Tibial nerve (tissue), 4 donors: Measurements from ENCODE around the gene SUSD2. TPM values are rescaled to one million over a fixed set of nuclear protein-coding genes. Genes with fewer than 3 reads are reported as not detected.

Experiments
- DNase-seq, 2 donors: peaks; one replicate each; pipeline ENCODE4 v3.0.0-alpha.2; 2019; ENCODE audit warnings: low spot score in 2 of 2
- H3K27ac ChIP-seq, 4 donors: fragments of 200-600 bp; sonication (generic) in 3 of 4; one replicate each; pipeline ENCODE4 v1.5.1; 2017 to 2019; ENCODE audit warnings: mild to moderate bottlenecking in 1 of 4
- H3K27me3 ChIP-seq, 2 donors: fragments of 200-600 bp; sonication (generic) in 1 of 2; one replicate each; pipeline versions ENCODE4 v1.5.1 to v1.6.0; 2017 to 2019
- H3K36me3 ChIP-seq, 3 donors: fragments of 200-600 bp; sonication (generic); one replicate each; pipeline ENCODE4 v1.5.1; 2018 to 2019
- H3K4me1 ChIP-seq, 4 donors: fragments of 200-600 bp; sonication (generic) in 3 of 4; one replicate each; pipeline ENCODE4 v1.5.1; 2017 to 2019
- H3K4me3 ChIP-seq, 4 donors: fragments of 200-600 bp; sonication (generic) in 3 of 4; one replicate each; pipeline ENCODE4 v1.5.1; 2017 to 2019; ENCODE audit warnings: mild to moderate bottlenecking in 1 of 4, moderate library complexity in 1 of 4
- H3K9me3 ChIP-seq, 4 donors: fragments of 200-600 bp; sonication (generic) in 3 of 4; one replicate each; pipeline ENCODE4 v1.5.1; 2017 to 2019
- EP300 ChIP-seq, 2 donors: sonication (generic); formaldehyde crosslinking; IDR thresholded peaks; one replicate each; pipeline ENCODE4 v1.6.1; 2017; ENCODE audit warnings: antibody characterized with exemption in 2 of 2, mild to moderate bottlenecking in 1 of 2
- POLR2A ChIP-seq, 2 donors: fragments of 450-650 bp; IDR thresholded peaks; one replicate each; pipeline ENCODE4 v1.6.1; 2017; ENCODE audit warnings: antibody characterized with exemption in 2 of 2, mild to moderate bottlenecking in 2 of 2, moderate library complexity in 2 of 2
- WGBS, 2 donors: methylation state at CpG; one replicate each; pipeline ENCODE4 v1.1.5; 2018; 5-methylcytosine and 5-hydroxymethylcytosine counted together
- total RNA-seq, 4 donors: library from RNA; depleted of rRNA; stranded (reverse); fragments of >200 nt; gene quantifications; one replicate each; pipeline ENCODE4 v1.1.0, GENCODE V29; 2016
- TF ChIP-seq, protein P1 (sequence below), 5 experiments: fragments of 200-600 bp in 3 of 5; fragments of 450-650 bp in 2 of 5; sonication (generic) in 3 of 5; IDR thresholded peaks; one replicate each; pipeline ENCODE4 v1.5.1; 2016 to 2019; ENCODE audit warnings: antibody characterized with exemption in 5 of 5, mild to moderate bottlenecking in 3 of 5, moderate library complexity in 2 of 5

The SUSD2 gene
- total RNA-seq, 4 donors from 2014 or later = 9.0 to 9.6 (median 9.4) TPM

DNA sequence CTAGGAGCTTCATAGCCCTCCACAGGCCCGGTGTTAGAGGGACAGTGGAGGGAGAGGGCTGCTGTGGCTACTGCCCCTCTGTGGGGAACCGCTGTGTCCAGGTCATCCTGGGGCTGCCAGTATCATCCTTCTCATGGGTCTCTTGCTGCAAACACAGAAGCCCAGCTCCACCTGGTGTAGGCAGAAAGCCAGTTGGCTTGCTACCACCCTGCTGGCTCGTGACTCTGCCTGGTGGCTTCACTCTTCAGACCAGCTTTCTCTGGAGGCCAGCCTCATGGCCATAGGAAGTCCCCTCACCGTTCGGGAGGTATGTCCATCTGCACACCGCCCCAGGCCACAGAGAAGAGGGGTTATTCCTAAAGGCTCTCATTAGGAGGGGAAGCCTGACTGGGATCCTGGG is 19.4 kb upstream of the SUSD2 start:
- H3K36me3 ChIP-seq = peaks cover 0 to 34% (median 19%) of the 10 kb centered on the region in 3 donors
- no peak for TF ChIP-seq POLR2A (IDR thresholded peaks at IDR 0.05)
- TF ChIP-seq, protein P1, sequence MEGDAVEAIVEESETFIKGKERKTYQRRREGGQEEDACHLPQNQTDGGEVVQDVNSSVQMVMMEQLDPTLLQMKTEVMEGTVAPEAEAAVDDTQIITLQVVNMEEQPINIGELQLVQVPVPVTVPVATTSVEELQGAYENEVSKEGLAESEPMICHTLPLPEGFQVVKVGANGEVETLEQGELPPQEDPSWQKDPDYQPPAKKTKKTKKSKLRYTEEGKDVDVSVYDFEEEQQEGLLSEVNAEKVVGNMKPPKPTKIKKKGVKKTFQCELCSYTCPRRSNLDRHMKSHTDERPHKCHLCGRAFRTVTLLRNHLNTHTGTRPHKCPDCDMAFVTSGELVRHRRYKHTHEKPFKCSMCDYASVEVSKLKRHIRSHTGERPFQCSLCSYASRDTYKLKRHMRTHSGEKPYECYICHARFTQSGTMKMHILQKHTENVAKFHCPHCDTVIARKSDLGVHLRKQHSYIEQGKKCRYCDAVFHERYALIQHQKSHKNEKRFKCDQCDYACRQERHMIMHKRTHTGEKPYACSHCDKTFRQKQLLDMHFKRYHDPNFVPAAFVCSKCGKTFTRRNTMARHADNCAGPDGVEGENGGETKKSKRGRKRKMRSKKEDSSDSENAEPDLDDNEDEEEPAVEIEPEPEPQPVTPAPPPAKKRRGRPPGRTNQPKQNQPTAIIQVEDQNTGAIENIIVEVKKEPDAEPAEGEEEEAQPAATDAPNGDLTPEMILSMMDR (IDR thresholded peaks at IDR 0.05) = no peak
- no peak for TF ChIP-seq EP300 (IDR thresholded peaks at IDR 0.05)
- WGBS, 2 donors = 67 to 70% methylated on average over 5 to 6 of the region's 6 CpGs
- H3K27me3 ChIP-seq = no peaks in the 10 kb centered on the region
- H3K4me3 ChIP-seq = no peak overlapping the region
- no peak for DNase-seq
- H3K4me1 ChIP-seq = peaks cover 0 to 56% (median 35%) of the 10 kb centered on the region in 4 donors
- H3K9me3 ChIP-seq = no peaks in the 10 kb centered on the region
- peak overlapping the region in 2 of 4 donors; percentile 65 to 75 for H3K27ac ChIP-seq

DNA sequence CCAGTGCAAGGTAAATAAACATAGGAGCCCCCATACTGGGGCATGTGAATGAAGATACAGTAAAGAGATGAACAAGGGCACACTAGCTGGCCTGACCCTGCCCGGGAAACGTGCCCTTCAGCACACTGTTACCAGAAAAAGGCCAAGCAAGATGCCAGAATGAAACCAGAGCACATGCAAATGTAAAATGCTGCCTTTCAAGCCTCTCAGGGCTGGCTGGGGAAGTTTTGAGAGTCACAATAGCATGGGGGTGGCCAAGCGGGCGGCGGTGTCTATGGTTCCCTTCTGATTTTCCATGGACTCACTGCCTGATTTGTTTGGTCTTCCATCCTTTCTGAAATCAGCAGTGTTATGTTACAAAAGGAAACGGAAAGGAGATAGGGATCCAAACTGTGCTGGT is 18.9 kb upstream of the SUSD2 start:
- Histone ChIP-seq H3K36me3 (peaks cover 0 to 39% (median 19%) of the 10 kb centered on the region in 3 donors), H3K27ac (peak overlapping the region in 2 of 4 donors; percentile 65 to 75), H3K9me3 (no peaks in the 10 kb centered on the region), H3K27me3 (no peaks in the 10 kb centered on the region), H3K4me3 (no peak overlapping the region), H3K4me1 (peaks cover 0 to 51% (median 29%) of the 10 kb centered on the region in 4 donors)
- TF ChIP-seq EP300 (IDR thresholded peaks at IDR 0.05) (no peak), POLR2A (IDR thresholded peaks at IDR 0.05) (no peak)
- no peak for DNase-seq
- WGBS, 2 donors = 37 to 51% methylated on average over 6 of the region's 6 CpGs

DNA sequence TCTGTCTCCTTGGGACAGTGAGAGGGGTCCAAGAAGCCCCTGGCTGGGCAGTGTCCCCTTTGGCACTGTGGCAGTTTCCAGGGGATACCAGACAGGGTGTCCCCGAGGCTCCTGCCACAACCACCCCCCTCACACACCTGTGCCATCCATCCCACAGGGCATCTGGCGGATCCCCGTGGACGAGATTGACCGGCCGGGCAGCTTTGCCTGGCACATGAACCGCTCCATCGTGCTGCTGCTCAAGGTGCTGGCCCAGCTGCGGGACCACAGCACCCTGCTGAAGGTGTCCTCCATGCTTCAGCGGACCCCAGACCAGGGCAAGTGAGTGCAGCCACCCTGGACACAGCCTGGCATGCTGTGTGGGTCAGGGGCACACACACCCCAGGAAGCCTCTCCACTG is 17.0 kb upstream of the SUSD2 start:
- H3K27ac ChIP-seq = no peak overlapping the region
- no peaks in the 10 kb centered on the region for H3K27me3 ChIP-seq
- peaks cover 0 to 57% (median 25%) of the 10 kb centered on the region in 3 donors for H3K36me3 ChIP-seq

DNA sequence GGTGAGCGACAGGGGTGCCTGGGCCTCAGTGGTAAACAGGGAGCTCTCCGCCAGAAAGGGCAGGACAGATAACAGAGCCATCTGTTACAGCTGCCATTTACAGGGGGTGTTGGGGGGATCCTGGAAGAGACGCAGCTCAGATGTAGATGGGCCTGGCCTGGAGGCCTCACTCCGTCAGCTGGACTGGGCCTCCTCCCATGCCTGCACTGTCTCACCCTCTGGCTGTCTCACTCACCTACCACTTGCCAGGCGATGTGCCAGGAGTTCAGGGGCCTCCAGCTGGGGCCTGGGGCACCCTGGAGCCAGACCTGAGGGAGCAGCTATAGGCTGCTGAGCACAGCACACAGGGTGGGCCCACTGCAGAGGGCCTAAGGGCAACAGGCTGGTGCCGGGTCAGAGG is 16.3 kb upstream of the SUSD2 start:
- H3K4me3 ChIP-seq = no peak overlapping the region
- WGBS, 2 donors = 88 to 93% methylated on average over 5 to 6 of the region's 6 CpGs
- H3K27me3 ChIP-seq = no peaks in the 10 kb centered on the region
- TF ChIP-seq EP300 (IDR thresholded peaks at IDR 0.05) = no peak
- TF ChIP-seq POLR2A (IDR thresholded peaks at IDR 0.05) = no peak
- TF ChIP-seq, protein P1 (IDR thresholded peaks at IDR 0.05) = no peak
- no peak overlapping the region for H3K27ac ChIP-seq
- DNase-seq = no peak
- H3K9me3 ChIP-seq = no peaks in the 10 kb centered on the region
- peaks cover 0 to 64% (median 25%) of the 10 kb centered on the region in 3 donors for H3K36me3 ChIP-seq
- peaks cover 0 to 26% (median 11%) of the 10 kb centered on the region in 4 donors for H3K4me1 ChIP-seq

More for the DNA sequence above, 17.0 kb upstream of the SUSD2 start:
- DNase-seq = no peak
- TF ChIP-seq, protein P1 (IDR thresholded peaks at IDR 0.05) = no peak
- TF ChIP-seq EP300 (IDR thresholded peaks at IDR 0.05) = no peak
- TF ChIP-seq POLR2A (IDR thresholded peaks at IDR 0.05) = no peak
- 89 to 92% methylated on average over 7 to 10 of the region's 10 CpGs for WGBS, 2 donors
- Histone ChIP-seq H3K4me3 (no peak overlapping the region), H3K4me1 (peaks cover 0 to 33% (median 16%) of the 10 kb centered on the region in 4 donors), H3K9me3 (no peaks in the 10 kb centered on the region)

DNA sequence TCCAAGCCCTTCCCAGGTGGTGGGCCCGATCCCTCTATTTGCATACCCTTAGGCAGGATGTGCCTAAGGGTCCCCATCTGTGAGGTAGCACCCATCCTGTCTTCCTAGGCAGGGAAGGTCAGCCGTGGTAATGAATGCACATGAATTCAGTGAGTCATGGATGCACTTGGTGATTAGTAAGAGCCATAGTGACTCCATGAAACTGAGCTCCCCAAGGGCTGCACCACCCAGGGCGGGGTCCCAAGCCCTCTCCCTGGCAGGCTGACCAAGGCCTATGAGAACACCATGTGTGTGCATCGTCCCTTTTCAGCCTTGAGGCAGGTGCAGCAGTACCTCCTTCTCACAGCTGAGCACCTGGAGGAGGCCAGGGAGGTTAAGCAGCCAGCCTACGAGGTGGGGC is 15.6 kb upstream of the SUSD2 start:
- no peak for TF ChIP-seq POLR2A (IDR thresholded peaks at IDR 0.05)
- TF ChIP-seq, protein P1 (IDR thresholded peaks at IDR 0.05) = no peak
- no peak for TF ChIP-seq EP300 (IDR thresholded peaks at IDR 0.05)

More for the DNA sequence above, 15.6 kb upstream of the SUSD2 start:
- H3K4me1 ChIP-seq = peaks cover 0 to 26% (median 11%) of the 10 kb centered on the region in 4 donors
- no peaks in the 10 kb centered on the region for H3K27me3 ChIP-seq
- no peak overlapping the region for H3K27ac ChIP-seq
- H3K4me3 ChIP-seq = no peak overlapping the region
- peaks cover 0 to 69% (median 25%) of the 10 kb centered on the region in 3 donors for H3K36me3 ChIP-seq
- H3K9me3 ChIP-seq = no peaks in the 10 kb centered on the region
- WGBS, 2 donors = 88 to 89% methylated on average over 4 to 5 of the region's 5 CpGs
- no peak for DNase-seq
